ENCODE data around the gene CACNB4. TPM values are rescaled to one million over a fixed set of nuclear protein-coding genes. Genes with fewer than 3 reads are reported as not detected.
"Not testable (repeated sequence)": the region's sequence is repeated elsewhere in the genome, so short reads cannot be mapped to it uniquely, and the experiment has no call there.

Gene CACNB4
- 7.8 TPM for total RNA-seq

- Histone ChIP-seq H3K36me3 (ENCODE audit: control insufficient read depth in 3 of 3, insufficient read depth in 3 of 3, low read length in 3 of 3) (no peaks in the 10 kb centered on the region), H3K4me1 (ENCODE audit: control insufficient read depth in 3 of 3, insufficient read depth in 3 of 3, low read length in 3 of 3) (peaks cover 7 to 19% (median 17%) of the 10 kb centered on the region in 3 donors), H3K9ac (ENCODE audit: low read depth in 1 of 3, low read length in 3 of 3) (peak within 1 kb of the TSS; percentile 20 to 51 (median 30)), H3K9me3 (ENCODE audit: control insufficient read depth in 3 of 3, low read length in 3 of 3) (no peaks in the 10 kb centered on the region), H3K27me3 (ENCODE audit: control insufficient read depth in 3 of 3, insufficient read depth in 3 of 3, low read length in 3 of 3) (peaks cover 3 to 38% (median 29%) of the 10 kb centered on the region in 3 donors), H3K27ac (ENCODE audit: low read depth, low read length) (no peak within 1 kb of the TSS), H3K4me3 (ENCODE audit: low read length in 3 of 3) (peak within 1 kb of the TSS; percentile 62 to 74 (median 70))
Observed at GRCh38 chr2:152098496-152099366, at the start of gene CACNB4. TSS of gene CACNB4 (minus strand) at chr2:152099044.

- no peak overlapping the region for H3K9ac ChIP-seq (ENCODE audit: low read depth in 1 of 3, low read length in 3 of 3)
- H3K4me3 ChIP-seq (ENCODE audit: low read length in 3 of 3) = no peak overlapping the region
- H3K36me3 ChIP-seq (ENCODE audit: control insufficient read depth in 3 of 3, insufficient read depth in 3 of 3, low read length in 3 of 3) = peaks cover 0 to 12% (median 6%) of the 10 kb centered on the region in 3 donors
- H3K9me3 ChIP-seq (ENCODE audit: control insufficient read depth in 3 of 3, low read length in 3 of 3) = no peaks in the 10 kb centered on the region
- H3K27me3 ChIP-seq (ENCODE audit: control insufficient read depth in 3 of 3, insufficient read depth in 3 of 3, low read length in 3 of 3) = no peaks in the 10 kb centered on the region
- H3K4me1 ChIP-seq (ENCODE audit: control insufficient read depth in 3 of 3, insufficient read depth in 3 of 3, low read length in 3 of 3) = no peaks in the 10 kb centered on the region
- H3K27ac ChIP-seq (ENCODE audit: low read depth, low read length) = no peak overlapping the region
Observed at GRCh38 chr2:152134488-152135280, 35.8 kb upstream of the CACNB4 start.

DNA sequence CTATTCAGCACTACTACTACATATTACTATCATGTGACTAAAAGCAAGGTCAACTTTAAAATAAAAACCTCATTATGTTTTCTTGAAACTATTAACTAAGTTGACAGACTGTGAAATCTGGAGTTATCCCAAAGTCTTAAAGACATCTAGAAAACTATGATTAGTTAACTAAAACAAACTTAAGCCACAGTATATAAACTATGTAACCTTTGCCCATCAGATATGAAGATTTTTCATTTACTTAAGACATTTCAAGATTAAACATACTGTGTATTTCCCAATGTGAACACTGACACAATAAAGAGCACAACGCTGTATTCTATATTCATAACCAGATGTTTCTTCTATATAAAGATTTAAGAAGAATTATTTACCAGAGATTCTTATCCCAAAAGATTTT lies 33.5 kb upstream of the CACNB4 start:
- Histone ChIP-seq H3K4me3 (ENCODE audit: low read length in 3 of 3) (no peak overlapping the region), H3K4me1 (ENCODE audit: control insufficient read depth in 3 of 3, insufficient read depth in 3 of 3, low read length in 3 of 3) (no peaks in the 10 kb centered on the region), H3K9ac (ENCODE audit: low read depth in 1 of 3, low read length in 3 of 3) (no peak overlapping the region), H3K36me3 (ENCODE audit: control insufficient read depth in 3 of 3, insufficient read depth in 3 of 3, low read length in 3 of 3) (peaks cover 0 to 5% (median 4%) of the 10 kb centered on the region in 3 donors), H3K27ac (ENCODE audit: low read depth, low read length) (no peak overlapping the region), H3K27me3 (ENCODE audit: control insufficient read depth in 3 of 3, insufficient read depth in 3 of 3, low read length in 3 of 3) (no peaks in the 10 kb centered on the region), H3K9me3 (ENCODE audit: control insufficient read depth in 3 of 3, low read length in 3 of 3) (no peaks in the 10 kb centered on the region)

GRCh38 chr2:152127628-152128027 lies 28.8 kb upstream of the CACNB4 start:
- Histone ChIP-seq H3K27me3 (ENCODE audit: control insufficient read depth in 3 of 3, insufficient read depth in 3 of 3, low read length in 3 of 3) (no peaks in the 10 kb centered on the region), H3K9ac (ENCODE audit: low read depth in 1 of 3, low read length in 3 of 3) (no peak overlapping the region), H3K4me3 (ENCODE audit: low read length in 3 of 3) (no peak overlapping the region), H3K27ac (ENCODE audit: low read depth, low read length) (no peak overlapping the region), H3K9me3 (ENCODE audit: control insufficient read depth in 3 of 3, low read length in 3 of 3) (no peaks in the 10 kb centered on the region), H3K36me3 (ENCODE audit: control insufficient read depth in 3 of 3, insufficient read depth in 3 of 3, low read length in 3 of 3) (peaks cover 5 to 15% (median 13%) of the 10 kb centered on the region in 3 donors), H3K4me1 (ENCODE audit: control insufficient read depth in 3 of 3, insufficient read depth in 3 of 3, low read length in 3 of 3) (no peaks in the 10 kb centered on the region)

DNA sequence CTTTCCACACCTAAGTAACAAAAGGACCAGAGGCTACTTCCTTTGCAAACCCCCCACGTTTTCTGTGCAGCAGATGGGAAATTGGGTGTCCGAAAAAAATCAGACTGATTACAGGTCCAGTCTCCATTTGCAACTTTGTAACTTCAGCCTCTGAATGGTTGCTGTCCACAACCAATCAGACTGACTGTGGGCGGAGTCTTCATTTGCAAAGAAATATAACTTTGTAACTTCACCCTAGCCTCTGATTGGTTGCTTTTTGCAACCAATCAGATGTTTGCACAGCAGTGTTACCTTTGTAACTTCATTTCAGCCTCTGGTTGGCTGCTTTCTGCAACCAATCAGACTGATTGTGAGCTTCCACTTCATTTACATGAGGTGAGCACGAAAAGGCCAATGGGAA lies 27.8 kb upstream of the CACNB4 start:
- Histone ChIP-seq H3K4me1 (ENCODE audit: control insufficient read depth in 3 of 3, insufficient read depth in 3 of 3, low read length in 3 of 3) (no peaks in the 10 kb centered on the region), H3K36me3 (ENCODE audit: control insufficient read depth in 3 of 3, insufficient read depth in 3 of 3, low read length in 3 of 3) (peaks cover 5 to 15% (median 12%) of the 10 kb centered on the region in 3 donors), H3K9ac (ENCODE audit: low read depth in 1 of 3, low read length in 3 of 3) (no peak overlapping the region), H3K9me3 (ENCODE audit: control insufficient read depth in 3 of 3, low read length in 3 of 3) (no peaks in the 10 kb centered on the region), H3K4me3 (ENCODE audit: low read length in 3 of 3) (no peak overlapping the region), H3K27me3 (ENCODE audit: control insufficient read depth in 3 of 3, insufficient read depth in 3 of 3, low read length in 3 of 3) (no peaks in the 10 kb centered on the region), H3K27ac (ENCODE audit: low read depth, low read length) (no peak overlapping the region)

- no peak overlapping the region for H3K4me3 ChIP-seq (ENCODE audit: low read length in 3 of 3)
- no peaks in the 10 kb centered on the region for H3K4me1 ChIP-seq (ENCODE audit: control insufficient read depth in 3 of 3, insufficient read depth in 3 of 3, low read length in 3 of 3)
- H3K27me3 ChIP-seq (ENCODE audit: control insufficient read depth in 3 of 3, insufficient read depth in 3 of 3, low read length in 3 of 3) = no peaks in the 10 kb centered on the region
- peaks cover 9 to 25% (median 12%) of the 10 kb centered on the region in 3 donors for H3K36me3 ChIP-seq (ENCODE audit: control insufficient read depth in 3 of 3, insufficient read depth in 3 of 3, low read length in 3 of 3)
- no peaks in the 10 kb centered on the region for H3K9me3 ChIP-seq (ENCODE audit: control insufficient read depth in 3 of 3, low read length in 3 of 3)
- no peak overlapping the region for H3K27ac ChIP-seq (ENCODE audit: low read depth, low read length)
- no peak overlapping the region for H3K9ac ChIP-seq (ENCODE audit: low read depth in 1 of 3, low read length in 3 of 3)
Observed at GRCh38 chr2:152122161-152122560, 23.3 kb upstream of the CACNB4 start.

DNA sequence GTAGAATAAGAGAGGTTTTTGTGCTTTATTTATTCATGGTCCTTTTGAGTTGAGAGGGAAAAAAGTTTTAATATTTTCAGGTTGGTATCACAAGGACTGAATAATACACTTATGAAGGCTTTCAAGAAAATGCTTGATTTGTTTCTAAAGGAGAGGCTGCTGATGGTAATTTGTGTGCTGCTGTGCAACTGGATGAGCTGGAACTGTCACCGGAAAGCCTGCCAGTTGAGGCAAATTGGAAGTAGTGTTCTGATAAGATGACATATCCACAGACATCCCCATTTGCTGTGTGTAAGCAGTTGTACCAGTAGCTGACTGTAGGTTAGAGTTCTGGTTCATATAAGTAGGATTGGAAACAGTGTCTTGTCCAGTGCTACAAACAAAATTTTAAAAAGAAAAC lies 21.6 kb upstream of the CACNB4 start:
- peaks cover 7 to 25% (median 9%) of the 10 kb centered on the region in 3 donors for H3K36me3 ChIP-seq (ENCODE audit: control insufficient read depth in 3 of 3, insufficient read depth in 3 of 3, low read length in 3 of 3)

GRCh38 chr2:152115952-152116351 lies 17.1 kb upstream of the CACNB4 start:
- no peaks in the 10 kb centered on the region for H3K27me3 ChIP-seq (ENCODE audit: control insufficient read depth in 3 of 3, insufficient read depth in 3 of 3, low read length in 3 of 3)
- H3K36me3 ChIP-seq (ENCODE audit: control insufficient read depth in 3 of 3, insufficient read depth in 3 of 3, low read length in 3 of 3) = peaks cover 3 to 12% (median 4%) of the 10 kb centered on the region in 3 donors
- no peak overlapping the region for H3K27ac ChIP-seq (ENCODE audit: low read depth, low read length)
- H3K4me3 ChIP-seq (ENCODE audit: low read length in 3 of 3) = no peak overlapping the region
- no peaks in the 10 kb centered on the region for H3K4me1 ChIP-seq (ENCODE audit: control insufficient read depth in 3 of 3, insufficient read depth in 3 of 3, low read length in 3 of 3)
- H3K9ac ChIP-seq (ENCODE audit: low read depth in 1 of 3, low read length in 3 of 3) = no peak overlapping the region
- no peaks in the 10 kb centered on the region for H3K9me3 ChIP-seq (ENCODE audit: control insufficient read depth in 3 of 3, low read length in 3 of 3)

More for the DNA sequence above, 21.6 kb upstream of the CACNB4 start:
- Histone ChIP-seq H3K27me3 (ENCODE audit: control insufficient read depth in 3 of 3, insufficient read depth in 3 of 3, low read length in 3 of 3) (no peaks in the 10 kb centered on the region), H3K9me3 (ENCODE audit: control insufficient read depth in 3 of 3, low read length in 3 of 3) (no peaks in the 10 kb centered on the region), H3K27ac (ENCODE audit: low read depth, low read length) (no peak overlapping the region), H3K4me3 (ENCODE audit: low read length in 3 of 3) (no peak overlapping the region), H3K9ac (ENCODE audit: low read depth in 1 of 3, low read length in 3 of 3) (no peak overlapping the region), H3K4me1 (ENCODE audit: control insufficient read depth in 3 of 3, insufficient read depth in 3 of 3, low read length in 3 of 3) (no peaks in the 10 kb centered on the region)

DNA sequence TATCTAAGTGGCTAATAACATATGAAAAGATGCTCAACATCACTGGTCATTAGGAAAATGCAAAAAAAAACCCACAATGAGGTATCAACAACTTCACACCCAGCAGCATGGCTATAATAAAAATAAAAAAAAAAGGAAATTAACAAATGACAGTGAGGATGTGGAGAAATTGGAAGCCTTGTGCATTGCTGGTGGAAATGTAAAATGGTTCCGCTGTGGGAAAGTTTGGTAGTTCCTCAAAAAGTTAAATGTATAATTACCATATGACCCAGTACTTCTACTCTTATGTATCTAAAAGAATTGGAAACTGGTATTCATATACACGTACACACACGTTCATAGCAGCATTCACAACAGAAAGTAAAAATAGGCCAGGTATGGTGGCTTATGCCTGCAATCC lies 15.5 kb upstream of the CACNB4 start:
- Histone ChIP-seq H3K4me3 (ENCODE audit: low read length in 3 of 3) (no peak overlapping the region), H3K9ac (ENCODE audit: low read depth in 1 of 3, low read length in 3 of 3) (no peak overlapping the region), H3K9me3 (ENCODE audit: control insufficient read depth in 3 of 3, low read length in 3 of 3) (no peaks in the 10 kb centered on the region), H3K27me3 (ENCODE audit: control insufficient read depth in 3 of 3, insufficient read depth in 3 of 3, low read length in 3 of 3) (no peaks in the 10 kb centered on the region), H3K27ac (ENCODE audit: low read depth, low read length) (no peak overlapping the region), H3K4me1 (ENCODE audit: control insufficient read depth in 3 of 3, insufficient read depth in 3 of 3, low read length in 3 of 3) (no peaks in the 10 kb centered on the region), H3K36me3 (ENCODE audit: control insufficient read depth in 3 of 3, insufficient read depth in 3 of 3, low read length in 3 of 3) (no peaks in the 10 kb centered on the region)

- H3K4me3 ChIP-seq (ENCODE audit: low read length in 3 of 3); H3K4me1 ChIP-seq (ENCODE audit: control insufficient read depth in 3 of 3, insufficient read depth in 3 of 3, low read length in 3 of 3); H3K9me3 ChIP-seq (ENCODE audit: control insufficient read depth in 3 of 3, low read length in 3 of 3); H3K9ac ChIP-seq (ENCODE audit: low read depth in 1 of 3, low read length in 3 of 3); H3K27ac ChIP-seq (ENCODE audit: low read depth, low read length); H3K36me3 ChIP-seq (ENCODE audit: control insufficient read depth in 3 of 3, insufficient read depth in 3 of 3, low read length in 3 of 3); H3K27me3 ChIP-seq (ENCODE audit: control insufficient read depth in 3 of 3, insufficient read depth in 3 of 3, low read length in 3 of 3): not testable (repeated sequence)
Observed at GRCh38 chr2:152107140-152107539, 8.3 kb upstream of the CACNB4 start.

Measured in skeletal muscle tissue (tissue), 4 donors.